Measurements from ENCODE around the gene ATP9B.

The ATP9B gene

GRCh38 chr18:79118797-79119196, 49.6 kb downstream of the ATP9B start:
- peaks cover 1 to 5% of the 10 kb centered on the region in 2 donors for H3K36me3 ChIP-seq (ENCODE audit: control insufficient read depth in 2 of 2, insufficient read depth in 2 of 2, low read length in 2 of 2)
- H3K9ac ChIP-seq (ENCODE audit: low read depth in 1 of 2, low read length in 2 of 2) = no peak overlapping the region
- H3K4me1 ChIP-seq (ENCODE audit: control insufficient read depth in 2 of 2, insufficient read depth in 2 of 2, low read length in 2 of 2) = no peaks in the 10 kb centered on the region
- no peaks in the 10 kb centered on the region for H3K27me3 ChIP-seq (ENCODE audit: control insufficient read depth in 2 of 2, insufficient read depth in 2 of 2, low read length in 2 of 2)
- H3K27ac ChIP-seq (ENCODE audit: low read depth in 2 of 2, low read length in 2 of 2) = no peak overlapping the region
- H3K4me3 ChIP-seq (ENCODE audit: low read length in 2 of 2) = no peak overlapping the region
- H3K9me3 ChIP-seq (ENCODE audit: control insufficient read depth in 2 of 2, low read length in 2 of 2) = no peaks in the 10 kb centered on the region

- Histone ChIP-seq H3K9ac (ENCODE audit: low read depth in 1 of 2, low read length in 2 of 2) (no peak overlapping the region), H3K4me3 (ENCODE audit: low read length in 2 of 2) (no peak overlapping the region), H3K36me3 (ENCODE audit: control insufficient read depth in 2 of 2, insufficient read depth in 2 of 2, low read length in 2 of 2) (peaks cover 0 to 3% of the 10 kb centered on the region in 2 donors), H3K27ac (ENCODE audit: low read depth in 2 of 2, low read length in 2 of 2) (no peak overlapping the region), H3K4me1 (ENCODE audit: control insufficient read depth in 2 of 2, insufficient read depth in 2 of 2, low read length in 2 of 2) (no peaks in the 10 kb centered on the region), H3K27me3 (ENCODE audit: control insufficient read depth in 2 of 2, insufficient read depth in 2 of 2, low read length in 2 of 2) (no peaks in the 10 kb centered on the region), H3K9me3 (ENCODE audit: control insufficient read depth in 2 of 2, low read length in 2 of 2) (no peaks in the 10 kb centered on the region)
These were observed 52.7 kb downstream of the ATP9B start for GRCh38 chr18:79121746-79122474.

- peaks cover 3 to 10% of the 10 kb centered on the region in 2 donors for H3K36me3 ChIP-seq (ENCODE audit: control insufficient read depth in 2 of 2, insufficient read depth in 2 of 2, low read length in 2 of 2)
- H3K9me3 ChIP-seq (ENCODE audit: control insufficient read depth in 2 of 2, low read length in 2 of 2) = no peaks in the 10 kb centered on the region
- H3K4me3 ChIP-seq (ENCODE audit: low read length in 2 of 2) = no peak overlapping the region
- H3K27me3 ChIP-seq (ENCODE audit: control insufficient read depth in 2 of 2, insufficient read depth in 2 of 2, low read length in 2 of 2) = no peaks in the 10 kb centered on the region
- no peak overlapping the region for H3K9ac ChIP-seq (ENCODE audit: low read depth in 1 of 2, low read length in 2 of 2)
- H3K27ac ChIP-seq (ENCODE audit: low read depth in 2 of 2, low read length in 2 of 2) = no peak overlapping the region
- H3K4me1 ChIP-seq (ENCODE audit: control insufficient read depth in 2 of 2, insufficient read depth in 2 of 2, low read length in 2 of 2) = no peaks in the 10 kb centered on the region
These were observed 54.8 kb downstream of the ATP9B start for GRCh38 chr18:79123948-79124347.

- no peak overlapping the region for H3K27ac ChIP-seq (ENCODE audit: low read depth in 2 of 2, low read length in 2 of 2)
- H3K27me3 ChIP-seq (ENCODE audit: control insufficient read depth in 2 of 2, insufficient read depth in 2 of 2, low read length in 2 of 2) = no peaks in the 10 kb centered on the region
- H3K9ac ChIP-seq (ENCODE audit: low read depth in 1 of 2, low read length in 2 of 2) = no peak overlapping the region
- peaks cover 0 to 16% of the 10 kb centered on the region in 2 donors for H3K36me3 ChIP-seq (ENCODE audit: control insufficient read depth in 2 of 2, insufficient read depth in 2 of 2, low read length in 2 of 2)
- no peak overlapping the region for H3K4me3 ChIP-seq (ENCODE audit: low read length in 2 of 2)
- H3K4me1 ChIP-seq (ENCODE audit: control insufficient read depth in 2 of 2, insufficient read depth in 2 of 2, low read length in 2 of 2) = no peaks in the 10 kb centered on the region
- no peaks in the 10 kb centered on the region for H3K9me3 ChIP-seq (ENCODE audit: control insufficient read depth in 2 of 2, low read length in 2 of 2)
These were observed 59.9 kb downstream of the ATP9B start for GRCh38 chr18:79129120-79129519.

GRCh38 chr18:79133724-79134123, 64.5 kb downstream of the ATP9B start:
- H3K4me3 ChIP-seq (ENCODE audit: low read length in 2 of 2) = no peak overlapping the region
- no peaks in the 10 kb centered on the region for H3K4me1 ChIP-seq (ENCODE audit: control insufficient read depth in 2 of 2, insufficient read depth in 2 of 2, low read length in 2 of 2)
- H3K9me3 ChIP-seq (ENCODE audit: control insufficient read depth in 2 of 2, low read length in 2 of 2) = no peaks in the 10 kb centered on the region
- no peaks in the 10 kb centered on the region for H3K27me3 ChIP-seq (ENCODE audit: control insufficient read depth in 2 of 2, insufficient read depth in 2 of 2, low read length in 2 of 2)
- no peak overlapping the region for H3K9ac ChIP-seq (ENCODE audit: low read depth in 1 of 2, low read length in 2 of 2)
- no peak overlapping the region for H3K27ac ChIP-seq (ENCODE audit: low read depth in 2 of 2, low read length in 2 of 2)
- H3K36me3 ChIP-seq (ENCODE audit: control insufficient read depth in 2 of 2, insufficient read depth in 2 of 2, low read length in 2 of 2) = peaks cover 0 to 8% of the 10 kb centered on the region in 2 donors

GRCh38 chr18:79135924-79136323, 66.7 kb downstream of the ATP9B start:
- Histone ChIP-seq H3K27me3 (ENCODE audit: control insufficient read depth in 2 of 2, insufficient read depth in 2 of 2, low read length in 2 of 2) (no peaks in the 10 kb centered on the region), H3K9ac (ENCODE audit: low read depth in 1 of 2, low read length in 2 of 2) (no peak overlapping the region), H3K27ac (ENCODE audit: low read depth in 2 of 2, low read length in 2 of 2) (no peak overlapping the region), H3K36me3 (ENCODE audit: control insufficient read depth in 2 of 2, insufficient read depth in 2 of 2, low read length in 2 of 2) (no peaks in the 10 kb centered on the region), H3K4me3 (ENCODE audit: low read length in 2 of 2) (no peak overlapping the region), H3K9me3 (ENCODE audit: control insufficient read depth in 2 of 2, low read length in 2 of 2) (no peaks in the 10 kb centered on the region), H3K4me1 (ENCODE audit: control insufficient read depth in 2 of 2, insufficient read depth in 2 of 2, low read length in 2 of 2) (no peaks in the 10 kb centered on the region)

- H3K9ac ChIP-seq (ENCODE audit: low read depth in 1 of 2, low read length in 2 of 2) = no peak overlapping the region
- no peaks in the 10 kb centered on the region for H3K27me3 ChIP-seq (ENCODE audit: control insufficient read depth in 2 of 2, insufficient read depth in 2 of 2, low read length in 2 of 2)
- H3K4me3 ChIP-seq (ENCODE audit: low read length in 2 of 2) = no peak overlapping the region
- no peaks in the 10 kb centered on the region for H3K36me3 ChIP-seq (ENCODE audit: control insufficient read depth in 2 of 2, insufficient read depth in 2 of 2, low read length in 2 of 2)
- no peaks in the 10 kb centered on the region for H3K4me1 ChIP-seq (ENCODE audit: control insufficient read depth in 2 of 2, insufficient read depth in 2 of 2, low read length in 2 of 2)
- no peak overlapping the region for H3K27ac ChIP-seq (ENCODE audit: low read depth in 2 of 2, low read length in 2 of 2)
- no peaks in the 10 kb centered on the region for H3K9me3 ChIP-seq (ENCODE audit: control insufficient read depth in 2 of 2, low read length in 2 of 2)
These were observed 67.5 kb downstream of the ATP9B start for GRCh38 chr18:79136742-79137141.

GRCh38 chr18:79139206-79139605, 70.0 kb downstream of the ATP9B start:
- Histone ChIP-seq H3K27me3 (ENCODE audit: control insufficient read depth in 2 of 2, insufficient read depth in 2 of 2, low read length in 2 of 2) (no peaks in the 10 kb centered on the region), H3K9ac (ENCODE audit: low read depth in 1 of 2, low read length in 2 of 2) (no peak overlapping the region), H3K4me3 (ENCODE audit: low read length in 2 of 2) (no peak overlapping the region), H3K4me1 (ENCODE audit: control insufficient read depth in 2 of 2, insufficient read depth in 2 of 2, low read length in 2 of 2) (no peaks in the 10 kb centered on the region), H3K36me3 (ENCODE audit: control insufficient read depth in 2 of 2, insufficient read depth in 2 of 2, low read length in 2 of 2) (no peaks in the 10 kb centered on the region), H3K9me3 (ENCODE audit: control insufficient read depth in 2 of 2, low read length in 2 of 2) (no peaks in the 10 kb centered on the region), H3K27ac (ENCODE audit: low read depth in 2 of 2, low read length in 2 of 2) (no peak overlapping the region)

- Histone ChIP-seq H3K27ac (ENCODE audit: low read depth in 2 of 2, low read length in 2 of 2) (no peak overlapping the region), H3K9me3 (ENCODE audit: control insufficient read depth in 2 of 2, low read length in 2 of 2) (no peaks in the 10 kb centered on the region), H3K36me3 (ENCODE audit: control insufficient read depth in 2 of 2, insufficient read depth in 2 of 2, low read length in 2 of 2) (peaks cover 3% of the 10 kb centered on the region in 2 donors), H3K4me3 (ENCODE audit: low read length in 2 of 2) (no peak overlapping the region), H3K4me1 (ENCODE audit: control insufficient read depth in 2 of 2, insufficient read depth in 2 of 2, low read length in 2 of 2) (no peaks in the 10 kb centered on the region), H3K27me3 (ENCODE audit: control insufficient read depth in 2 of 2, insufficient read depth in 2 of 2, low read length in 2 of 2) (no peaks in the 10 kb centered on the region), H3K9ac (ENCODE audit: low read depth in 1 of 2, low read length in 2 of 2) (no peak overlapping the region)
These were observed 77.8 kb downstream of the ATP9B start for GRCh38 chr18:79147014-79147413.

- Histone ChIP-seq H3K27ac (ENCODE audit: low read depth in 2 of 2, low read length in 2 of 2) (no peak overlapping the region), H3K36me3 (ENCODE audit: control insufficient read depth in 2 of 2, insufficient read depth in 2 of 2, low read length in 2 of 2) (peaks cover 3 to 4% of the 10 kb centered on the region in 2 donors), H3K4me3 (ENCODE audit: low read length in 2 of 2) (no peak overlapping the region), H3K27me3 (ENCODE audit: control insufficient read depth in 2 of 2, insufficient read depth in 2 of 2, low read length in 2 of 2) (no peaks in the 10 kb centered on the region), H3K9ac (ENCODE audit: low read depth in 1 of 2, low read length in 2 of 2) (no peak overlapping the region), H3K9me3 (ENCODE audit: control insufficient read depth in 2 of 2, low read length in 2 of 2) (no peaks in the 10 kb centered on the region), H3K4me1 (ENCODE audit: control insufficient read depth in 2 of 2, insufficient read depth in 2 of 2, low read length in 2 of 2) (no peaks in the 10 kb centered on the region)
These were observed 82.0 kb downstream of the ATP9B start for GRCh38 chr18:79151191-79151590.

Data from mucosa of rectum (tissue), 2 donors.